ENCODE results near the gene E2F6.

GRCh38 chr2:11488809-11489208, 22.8 kb upstream of the E2F6 start:
- no peak for TF ChIP-seq POLR2AphosphoS5 (IDR thresholded peaks at IDR 0.05; ENCODE audit: low read depth, low read length)
- no peak for TF ChIP-seq CTCF (IDR thresholded peaks at IDR 0.05)
- TF ChIP-seq YY1 (IDR thresholded peaks at IDR 0.05; ENCODE audit: low read depth) = no peak
- TF ChIP-seq GATA2 (CRISPR knock-in tag; IDR thresholded peaks at IDR 0.05) = no peak
- no peak for TF ChIP-seq PBX3 (IDR thresholded peaks at IDR 0.05)
- TF ChIP-seq NRF1 (IDR thresholded peaks at IDR 0.05; ENCODE audit: low read depth, low read length) = no peak
- TF ChIP-seq SIN3A (IDR thresholded peaks at IDR 0.05; ENCODE audit: borderline replicate concordance, low read depth, low read length) = no peak
- no peak for TF ChIP-seq EP300 (IDR thresholded peaks at IDR 0.05; ENCODE audit: borderline replicate concordance in 1 of 2, low read depth in 1 of 2, low read length in 1 of 2)

All from SK-N-SH (cell line).